Right ventricle myocardium superior (tissue), 1 donor: ENCODE measurements around the gene DSCAML1. TPM values are rescaled to one million over a fixed set of nuclear protein-coding genes. Genes with fewer than 3 reads are reported as not detected.

Experiments
- ATAC-seq: fragments of 200-7000 bp; cut with Tn5 transposase; one replicate; pipeline ENCODE4 v1.9.1; 2020; ENCODE audit warnings: mild to moderate bottlenecking; ENCODE audit not compliant: poor library complexity
- DNase-seq: peaks from one replicate; pipeline ENCODE4 v3.0.0-alpha.2; 2020
- intact Hi-C: fragments of 100-400 bp; cut with DNase I; formaldehyde crosslinking; loops from one replicate; pipeline ENCODE4 v1.11.2; 2022
- total RNA-seq: library from RNA; stranded (reverse); fragmentation: NEBNext Ultra II Directional; extraction: Animal tissue kit (Norgen Biotek cat#: 25700); gene quantifications from one replicate; pipeline ENCODE4 v1.2.1, GENCODE V29; 2021
- donor health status: DM: no; HTN: yes; CAD: no; lungs with severe emphysema.

DSCAML1 gene
- total RNA-seq, 1 donor from 2014 or later, result 0.83 TPM

DNA sequence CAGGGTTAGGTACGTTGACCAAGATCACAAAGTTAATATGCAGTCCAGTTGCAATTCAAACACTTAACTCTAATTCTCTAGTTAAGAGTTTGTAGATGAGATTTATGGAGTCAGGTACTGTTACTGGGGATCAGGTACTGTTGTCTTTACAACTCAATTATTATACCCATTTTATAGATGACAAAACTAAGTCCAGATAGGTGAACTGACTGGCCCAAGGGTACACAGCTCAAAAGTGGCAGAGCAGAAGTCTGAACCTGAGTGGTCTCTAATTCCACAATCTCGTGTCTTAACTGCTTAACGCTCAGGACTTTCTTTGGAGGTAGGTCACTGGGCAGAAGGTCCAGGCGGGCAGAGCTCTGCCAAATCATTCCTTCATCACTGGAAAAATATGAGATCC, 77.5 kb downstream of the DSCAML1 start:
- DNase-seq, result no peak
- intact Hi-C loops, result no loop called here
- ATAC-seq, result no peak

DNA sequence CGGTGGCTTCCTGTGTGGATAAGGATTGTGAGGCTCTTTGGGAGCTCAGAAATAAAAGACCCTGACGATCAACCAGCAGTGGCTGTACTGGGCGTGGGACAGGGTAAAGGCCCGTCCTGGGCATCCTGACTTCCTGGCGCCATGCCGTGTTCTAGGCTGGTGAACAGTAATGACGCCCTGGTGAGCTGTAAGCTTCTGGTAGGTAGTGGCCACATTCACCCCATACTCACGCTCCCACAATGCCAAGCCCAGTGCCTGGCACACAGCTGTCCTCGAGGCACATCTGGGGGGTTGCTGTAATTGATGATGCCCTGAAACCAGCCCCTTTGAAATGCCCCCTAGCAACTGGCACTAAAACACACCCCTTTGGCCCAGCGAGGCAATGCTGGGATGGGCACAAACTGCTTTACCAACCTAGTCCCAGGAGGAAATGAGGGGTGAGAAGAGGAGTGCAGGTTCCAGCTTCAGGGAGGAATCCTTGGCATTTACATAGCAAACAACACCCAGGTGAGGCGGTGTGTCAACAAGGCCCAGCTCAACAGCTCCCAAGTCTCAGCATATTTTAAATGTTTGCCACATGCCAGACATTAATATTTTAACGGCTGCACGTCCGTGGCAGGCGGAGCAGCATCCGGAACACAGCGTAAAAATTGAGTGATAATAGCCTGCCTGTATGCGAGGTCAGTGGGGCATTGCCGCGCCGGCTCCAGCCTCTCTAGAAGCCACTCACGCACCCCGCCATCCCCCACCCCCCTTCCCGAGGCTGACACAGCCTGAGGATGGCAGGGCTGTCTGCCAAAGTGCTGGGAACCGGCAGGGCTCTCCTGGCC, 79.3 kb downstream of the DSCAML1 start:
- DNase-seq (peak; percentile 56), ATAC-seq (peak; percentile 63)
- intact Hi-C loops, result no loop called here

DNA sequence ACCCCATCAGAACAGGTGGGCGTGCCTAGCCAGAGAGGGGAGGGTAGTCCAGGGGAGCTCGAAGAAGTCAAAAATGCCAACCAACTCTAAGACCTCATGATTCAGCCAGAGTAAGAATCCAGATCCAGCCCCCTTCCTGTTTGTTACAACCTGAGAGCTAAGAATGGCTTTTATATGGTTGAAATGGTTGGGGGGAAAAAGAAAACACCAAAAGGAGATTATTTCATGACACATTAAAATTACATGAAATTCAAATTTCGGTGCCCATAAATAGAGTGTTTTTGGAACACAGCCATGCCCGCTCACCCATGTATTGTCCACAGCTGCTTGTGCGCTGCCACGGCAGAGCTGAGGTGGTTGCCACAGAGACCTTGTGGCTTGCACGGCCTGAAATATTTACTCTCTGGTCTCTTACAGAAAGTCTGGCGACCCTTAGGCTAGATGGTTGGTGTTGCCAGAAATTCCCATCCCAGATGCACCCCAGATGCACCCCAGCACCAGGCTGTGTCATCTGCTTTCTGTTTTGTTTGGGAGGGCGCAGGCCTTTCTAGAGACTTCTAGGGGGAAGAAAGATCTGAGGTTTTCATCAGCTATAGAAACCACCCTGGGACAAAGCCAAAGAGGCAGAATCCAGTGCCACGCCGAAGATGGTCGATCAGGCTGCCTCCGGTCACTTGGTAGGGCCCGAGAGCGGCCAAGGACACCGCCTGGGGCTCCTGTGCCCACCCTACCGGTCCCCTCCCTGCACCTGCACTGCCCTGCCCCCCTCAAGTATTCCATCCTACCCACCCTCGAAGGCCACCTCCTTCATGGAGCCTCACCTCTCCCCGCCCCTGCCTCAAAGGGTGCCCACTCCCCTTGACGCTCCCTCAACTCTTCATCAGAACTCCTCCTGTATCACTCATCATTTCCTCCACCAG, 80.2 kb downstream of the DSCAML1 start:
- intact Hi-C loops, result no loop called here
- no peak for DNase-seq
- ATAC-seq, result no peak

DNA sequence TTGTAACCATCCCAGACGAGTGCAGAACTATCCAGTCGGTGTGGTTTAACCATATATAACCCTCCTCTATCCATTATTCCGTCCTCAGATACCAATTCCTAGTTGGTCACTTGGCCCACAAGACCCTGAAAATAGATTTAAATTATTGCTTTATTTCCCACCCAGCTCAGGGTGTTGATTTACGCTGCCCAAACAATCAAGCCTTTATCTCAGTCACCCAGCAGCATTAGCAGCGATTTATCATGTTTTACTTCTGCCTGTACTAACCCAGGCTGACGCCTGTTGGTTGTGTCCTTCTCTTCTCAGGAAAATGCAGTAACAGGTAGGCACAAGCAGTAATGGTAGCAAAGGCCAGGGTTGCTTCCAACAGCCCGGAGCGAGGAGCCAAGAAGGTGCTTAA, 81.2 kb downstream of the DSCAML1 start:
- intact Hi-C loops, result no loop called here

DNA sequence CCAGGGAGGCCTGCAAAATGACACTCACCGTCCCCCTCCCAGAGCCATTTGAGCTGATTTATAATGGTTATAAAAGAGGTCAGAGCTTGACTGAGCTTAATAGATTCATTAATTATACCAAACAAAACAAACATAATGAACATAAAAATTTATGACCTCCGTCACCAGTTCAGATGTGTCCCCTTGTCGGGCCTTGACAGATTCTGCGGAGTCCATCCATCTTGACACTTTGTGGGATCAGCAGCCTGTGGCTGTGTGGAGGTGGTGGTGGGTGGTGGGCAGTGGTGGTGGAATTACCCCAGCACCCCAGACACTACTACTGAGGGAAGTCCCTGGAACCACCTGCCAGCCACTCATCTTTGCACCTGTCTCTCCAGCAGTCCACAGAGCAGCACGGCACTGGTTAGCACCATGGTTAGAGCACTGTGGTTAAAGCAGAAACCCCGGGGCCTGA, 83.5 kb downstream of the DSCAML1 start:
- ATAC-seq (no peak), DNase-seq (no peak)
- intact Hi-C loops, result no loop called here

More for the DNA sequence above, 81.2 kb downstream of the DSCAML1 start:
- DNase-seq (no peak), ATAC-seq (no peak)

DNA sequence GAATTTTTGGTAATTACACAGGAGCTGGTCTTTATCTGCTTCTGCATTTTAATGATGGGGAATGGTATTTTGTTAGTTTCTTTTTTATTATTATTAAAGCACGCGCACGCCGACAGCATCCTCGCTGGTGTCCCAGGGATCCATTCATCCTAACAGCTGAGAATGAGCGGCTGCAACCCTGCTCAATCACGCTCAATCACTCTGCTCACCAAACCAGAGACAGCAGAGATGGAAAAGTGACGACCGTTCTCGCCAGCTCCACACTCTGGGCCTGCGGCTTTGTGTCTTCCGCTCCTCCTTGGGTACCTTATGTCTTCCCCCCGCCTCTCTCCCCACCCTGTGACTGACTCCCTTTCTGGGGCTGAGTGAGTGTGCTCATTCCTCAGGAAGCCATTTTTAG, 84.5 kb downstream of the DSCAML1 start:
- DNase-seq, result no peak

DNA sequence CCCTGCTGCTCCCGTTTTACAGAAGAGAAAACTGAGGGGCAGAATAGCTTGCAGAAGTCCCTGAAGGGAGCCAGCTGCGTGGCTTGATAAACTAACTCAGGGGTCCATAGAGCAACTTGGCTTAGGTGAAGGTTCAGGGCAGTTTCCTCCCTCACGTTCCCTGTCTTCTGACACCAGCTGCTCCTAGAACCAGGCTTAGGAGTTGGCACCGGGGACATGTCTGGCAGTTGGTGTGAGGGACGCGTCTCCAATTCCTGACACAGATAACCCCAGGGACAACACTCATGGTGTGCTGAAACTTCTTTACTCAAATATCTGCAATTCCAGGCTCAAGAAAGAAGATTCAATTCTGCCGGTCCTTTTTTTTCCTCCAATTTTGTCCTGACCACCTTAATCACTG, 85.7 kb downstream of the DSCAML1 start:
- intact Hi-C loops, result no loop called here
- ATAC-seq (no peak), DNase-seq (no peak)

More for the DNA sequence above, 84.5 kb downstream of the DSCAML1 start:
- intact Hi-C loops, result no loop called here
- no peak for ATAC-seq

DNA sequence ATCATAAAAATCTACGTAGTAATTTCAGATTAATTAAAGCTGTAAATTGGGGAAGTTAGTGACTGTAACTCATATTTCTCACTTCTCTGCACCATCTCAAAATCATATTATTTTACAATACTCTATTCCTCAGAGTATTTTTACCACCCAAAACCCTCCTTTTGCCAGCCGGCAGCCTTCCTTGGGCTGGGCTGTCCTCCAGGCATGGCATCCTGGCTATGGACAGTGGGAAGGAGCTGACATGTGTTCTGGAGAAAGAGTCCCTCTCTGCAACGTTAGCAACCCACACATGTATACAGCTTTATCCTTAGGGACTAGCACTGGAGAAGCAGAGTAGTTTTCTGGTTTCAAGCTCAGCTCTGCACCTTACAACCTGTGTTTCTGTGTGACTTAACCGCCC, 86.8 kb downstream of the DSCAML1 start:
- DNase-seq, result no peak
- no peak for ATAC-seq
- intact Hi-C loops, result no loop called here

DNA sequence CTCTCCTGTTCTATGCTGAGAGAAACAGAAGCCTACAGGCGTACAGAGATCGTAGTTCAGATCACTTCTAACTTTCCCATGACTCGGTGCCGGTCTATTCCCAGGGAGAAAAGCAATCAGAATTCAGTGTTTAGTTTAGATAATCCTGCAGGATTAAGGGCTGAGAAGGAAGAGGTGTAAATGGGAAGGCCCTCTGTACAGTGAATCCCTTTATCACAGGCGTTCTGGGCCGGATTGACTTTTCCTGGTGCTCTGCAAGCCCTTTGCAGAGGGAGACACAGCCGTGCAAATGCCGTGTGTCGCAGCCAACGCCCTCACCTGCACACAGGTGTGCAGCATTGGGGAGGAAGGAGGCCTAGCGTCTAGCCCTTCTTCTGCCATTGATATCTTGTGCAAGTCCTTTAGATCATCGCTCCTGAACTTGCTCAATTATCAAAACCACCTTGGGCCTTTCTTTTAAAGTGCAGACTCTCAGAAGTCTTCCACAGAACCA, 90.6 kb downstream of the DSCAML1 start:
- intact Hi-C loops, result no loop called here
- ATAC-seq (no peak), DNase-seq (no peak)

DNA sequence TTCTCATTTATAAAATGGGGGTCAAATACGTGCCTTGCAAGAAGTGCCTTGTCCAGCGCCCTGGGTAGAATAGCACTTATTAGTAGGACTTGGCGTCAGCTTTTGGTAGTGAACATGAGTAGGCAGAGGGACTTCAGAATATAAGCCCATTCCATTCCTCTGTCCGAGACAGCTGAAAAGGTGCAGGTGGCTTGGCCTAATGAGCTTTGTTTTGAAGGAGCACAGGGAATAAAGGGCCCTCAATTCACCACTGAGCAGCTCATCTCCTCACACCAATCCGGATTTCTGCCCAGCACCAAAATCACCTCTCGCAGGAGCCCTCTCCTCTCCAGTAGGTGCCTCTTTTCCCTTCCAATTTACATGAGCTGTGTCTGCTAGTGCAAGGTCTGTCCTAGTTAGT, 91.2 kb downstream of the DSCAML1 start:
- ATAC-seq, result no peak
- DNase-seq, result no peak
- intact Hi-C loops, result no loop called here

DNA sequence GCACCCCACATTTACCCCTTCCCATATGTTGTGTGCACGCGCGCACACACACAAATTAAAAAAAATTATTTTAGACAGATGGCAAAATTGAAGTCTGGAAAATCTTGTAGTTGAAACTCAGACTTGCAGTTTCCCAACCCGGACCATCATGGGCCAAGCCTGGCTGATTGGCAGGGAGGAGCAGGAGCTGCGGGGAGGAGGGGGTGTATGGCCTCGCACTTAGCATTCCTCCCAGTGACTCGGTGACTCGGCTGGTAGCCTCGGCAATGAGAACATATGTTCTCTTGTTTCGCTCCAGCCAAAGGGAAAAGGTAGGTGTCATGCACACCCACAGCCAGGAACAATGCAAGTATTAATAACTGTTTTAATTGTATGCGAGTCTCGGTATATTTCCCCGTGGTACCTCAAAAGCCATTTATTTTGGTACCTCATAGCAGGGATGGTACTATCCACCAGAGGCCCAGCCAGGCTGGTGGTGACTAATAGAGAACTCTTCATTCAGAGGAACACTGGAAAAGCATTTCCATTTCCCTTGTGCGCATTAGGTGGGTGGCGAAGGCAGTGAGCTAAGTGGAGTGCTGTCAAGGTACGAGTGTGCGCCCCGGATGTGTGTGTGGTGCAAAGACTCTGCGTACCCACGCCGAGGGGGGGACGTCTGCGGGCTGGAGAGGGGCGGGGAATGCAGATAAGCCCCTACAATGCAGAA, 92.5 kb downstream of the DSCAML1 start:
- peak; percentile 53 for ATAC-seq
- intact Hi-C loops, result no loop called here
- DNase-seq, result no peak

DNA sequence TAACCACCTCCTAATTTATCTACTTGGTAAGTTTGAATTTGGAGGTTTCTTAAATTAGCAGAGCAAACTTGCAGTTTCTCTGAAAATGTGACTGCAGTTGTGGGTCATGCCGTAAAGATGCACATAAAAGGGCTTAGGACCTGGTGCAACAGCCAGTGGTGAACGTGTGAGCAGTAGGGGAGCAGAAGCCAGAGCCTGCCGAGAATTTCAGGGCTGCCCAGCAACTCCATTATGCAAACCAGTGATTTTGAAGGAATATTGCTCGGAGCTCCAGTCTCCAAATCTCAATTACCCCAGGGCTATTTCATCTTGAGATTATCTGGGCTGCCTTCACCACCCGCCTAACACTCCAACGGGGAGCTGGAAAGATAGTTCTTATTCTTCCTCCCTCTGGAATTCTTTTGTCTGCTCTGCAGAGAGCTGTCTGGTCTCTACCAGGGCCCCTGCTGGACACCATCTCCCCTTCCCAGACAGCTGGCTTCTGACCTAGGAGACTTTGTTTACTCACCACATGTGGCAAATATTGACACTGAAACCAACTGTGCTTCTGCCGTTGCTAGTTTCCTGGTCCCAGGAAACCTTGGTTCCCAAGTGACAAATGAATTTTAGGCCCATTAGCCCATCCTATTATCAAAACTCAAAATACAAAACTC, 93.9 kb downstream of the DSCAML1 start:
- intact Hi-C loops, result no loop called here
- ATAC-seq, result no peak
- no peak for DNase-seq

DNA sequence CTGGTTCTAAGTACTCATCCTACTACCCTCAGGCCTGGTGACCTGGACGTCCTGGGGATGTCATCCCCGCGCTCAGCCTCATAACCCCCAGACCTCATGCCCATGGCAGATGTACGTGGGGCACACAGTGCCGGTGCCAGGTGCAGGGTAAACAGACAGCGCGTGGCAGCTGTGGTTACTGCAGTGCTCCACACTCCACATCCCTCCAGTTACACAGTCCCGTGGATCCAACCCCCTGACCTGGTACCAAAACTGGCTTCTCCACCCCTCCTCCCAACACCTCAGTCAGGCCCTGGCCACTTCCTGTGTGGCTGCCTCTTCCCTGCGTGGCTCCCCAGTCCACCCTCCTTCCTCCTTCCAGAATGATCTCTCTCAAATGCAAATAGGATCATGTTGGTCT, 95.2 kb downstream of the DSCAML1 start:
- ATAC-seq, result no peak
- DNase-seq, result no peak
- intact Hi-C loops, result no loop called here

DNA sequence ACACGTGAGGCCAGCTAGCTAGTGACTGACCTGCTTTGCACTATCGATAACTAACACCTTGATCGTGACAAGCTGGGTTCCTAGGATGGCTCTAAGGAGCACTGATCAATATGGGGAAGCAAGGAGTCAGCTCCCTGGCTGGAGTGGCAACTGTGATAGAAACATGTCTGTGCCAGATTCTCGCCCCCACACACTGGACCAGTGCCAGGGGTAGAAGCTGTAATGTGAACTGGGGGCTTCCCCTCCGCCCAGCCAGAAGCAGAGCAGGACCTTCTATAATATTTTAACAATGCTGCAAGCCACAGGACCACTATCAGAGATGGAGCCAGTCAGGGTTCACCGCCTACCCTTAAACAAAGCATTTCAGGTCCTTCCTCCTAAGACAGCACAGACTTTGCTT, 96.5 kb downstream of the DSCAML1 start:
- ATAC-seq (no peak), DNase-seq (no peak)
- intact Hi-C loops, result no loop called here

DNA sequence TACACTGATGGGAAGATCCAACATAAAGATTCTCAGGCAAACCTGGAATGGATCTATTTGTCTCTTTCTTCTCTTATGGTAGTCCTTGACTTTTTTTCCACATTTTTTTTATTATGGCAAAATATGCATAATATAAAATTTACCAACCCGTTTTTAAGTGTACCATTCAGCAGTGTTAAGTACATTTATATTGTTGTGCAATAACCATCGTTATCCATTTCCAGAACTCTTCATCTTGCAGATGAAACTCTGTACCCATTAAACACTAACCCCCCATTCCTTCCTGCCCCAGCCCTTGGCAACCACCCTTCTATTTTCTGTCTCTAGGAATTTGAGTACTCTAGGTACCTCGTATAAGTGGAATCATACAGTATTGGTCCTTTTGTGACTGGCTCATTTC, 99.7 kb downstream of the DSCAML1 start:
- intact Hi-C loops, result no loop called here
- DNase-seq (no peak), ATAC-seq (no peak)

DNA sequence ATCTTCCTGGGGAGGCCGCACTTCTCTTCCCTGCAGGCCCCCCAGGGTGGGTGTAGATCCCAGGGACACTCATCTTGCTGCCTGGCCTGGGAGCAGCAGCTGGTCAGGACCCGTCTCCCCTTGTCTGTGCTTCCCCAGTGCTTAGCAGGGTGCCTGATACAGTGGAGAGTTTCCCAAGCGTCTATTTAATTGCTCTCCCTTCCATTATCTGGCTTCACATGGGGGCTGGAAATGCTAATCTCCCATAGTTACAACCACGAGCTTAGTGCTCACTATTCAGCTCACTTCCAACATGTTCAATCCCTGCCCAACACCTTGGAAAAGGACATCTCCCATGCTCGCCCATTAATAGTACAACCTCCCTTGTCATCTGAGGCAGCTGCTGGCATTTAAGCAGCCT, 100.5 kb downstream of the DSCAML1 start:
- DNase-seq, result no peak
- intact Hi-C loops, result no loop called here
- ATAC-seq, result no peak

DNA sequence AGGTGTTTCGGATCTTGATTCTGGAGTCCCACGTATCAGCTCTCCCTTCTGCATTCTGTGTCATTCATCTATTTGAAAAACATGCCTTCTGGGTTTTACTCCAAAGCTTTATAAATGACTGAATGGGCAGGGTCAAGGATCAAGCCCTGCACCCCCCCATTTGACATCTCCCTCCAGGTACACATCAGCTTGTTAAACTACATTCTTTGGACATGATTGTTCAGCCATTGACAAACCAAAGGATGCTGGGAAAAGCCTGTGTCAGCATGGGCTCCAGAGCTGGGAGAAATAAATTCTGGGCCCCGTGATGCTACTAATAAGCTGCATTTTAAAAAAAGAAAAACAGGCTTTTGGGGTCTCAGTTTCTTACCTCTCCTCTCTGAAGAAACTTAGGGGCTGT, 103.7 kb downstream of the DSCAML1 start:
- ATAC-seq (no peak), DNase-seq (no peak)
- intact Hi-C loops, result no loop called here

DNA sequence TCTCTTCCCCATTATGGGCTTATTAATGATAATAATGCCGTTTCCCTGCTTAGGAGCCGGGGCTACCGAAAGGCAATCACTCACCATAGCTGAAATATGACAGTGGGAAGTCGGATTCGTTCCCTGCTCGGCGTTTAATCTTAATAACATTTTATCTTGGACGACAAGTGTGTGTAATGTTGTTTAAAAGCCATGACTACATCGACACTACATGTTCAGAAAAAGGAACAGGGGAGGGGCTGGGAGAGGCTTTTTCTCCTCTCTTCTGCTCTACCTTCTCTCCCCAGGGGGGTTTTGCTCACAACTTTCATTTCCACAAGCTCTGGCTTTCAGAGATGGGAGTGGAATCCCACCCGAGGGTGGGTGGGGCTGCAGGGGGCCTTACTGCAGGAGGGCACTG, 105.5 kb downstream of the DSCAML1 start:
- intact Hi-C loops, result no loop called here
- DNase-seq (no peak), ATAC-seq (peak; percentile 56)

DNA sequence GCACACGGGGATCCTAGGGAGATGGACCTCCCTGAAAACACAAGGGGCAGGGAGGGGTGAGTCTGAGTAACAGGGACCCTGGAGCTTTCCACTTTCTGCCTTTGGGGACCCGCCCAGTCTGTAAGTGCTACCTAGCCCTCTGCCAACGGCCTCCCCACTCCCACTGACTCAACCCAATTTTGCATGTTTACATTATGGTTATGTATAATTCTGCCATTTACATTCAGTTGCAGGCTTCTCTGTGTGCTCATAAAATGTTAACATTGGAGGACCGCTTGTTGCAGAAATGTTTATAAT, 105.8 kb downstream of the DSCAML1 start:
- intact Hi-C loops, result no loop called here
- ATAC-seq (no peak), DNase-seq (no peak)
